ENCODE measurements around the gene WDR82. TPM values are rescaled to one million over a fixed set of nuclear protein-coding genes. Genes with fewer than 3 reads are reported as not detected.
A peak's percentile ranks its signal among the peaks of the same experiment; 100 is the strongest.

Gene WDR82
- total and polyA plus RNA-seq, 2 of the 4 experiments (the other 2 are of a cell fraction), result 38.1 to 68.1 TPM

- Histone ChIP-seq H3K27ac (ENCODE audit: insufficient read depth, low read length) (no peak overlapping the region), H3K4me3 (ENCODE audit: insufficient read depth, low read depth, low read length) (no peak overlapping the region), H3K23ac (ENCODE audit: low read depth, low read length) (no peak overlapping the region), H4K5ac (ENCODE audit: low read depth, low read length) (no peak overlapping the region), H2AK5ac (ENCODE audit: low read depth, low read length) (no peak overlapping the region), H3K18ac (ENCODE audit: low read depth, low read length) (no peak overlapping the region), H3K56ac (ENCODE audit: extremely low read depth, insufficient read depth, low read length) (no peak overlapping the region), H2AFZ (replicated peaks; ENCODE audit: low read length, poor library complexity) (no peak overlapping the region), H4K20me1 (ENCODE audit: insufficient read depth, low read length) (no peaks in the 10 kb centered on the region), H2BK5ac (ENCODE audit: low read depth, low read length, poor library complexity, severe bottlenecking) (no peak overlapping the region), H2BK15ac (ENCODE audit: low read depth, low read length) (no peak overlapping the region), H3K9me1 (ENCODE audit: insufficient read depth, low read length) (peaks cover 18% of the 10 kb centered on the region), H3K36me3 (ENCODE audit: control insufficient read depth, insufficient read depth, low read length) (peaks cover 14% of the 10 kb centered on the region; the same call in 1 of the 2 replicates), H3K79me1 (ENCODE audit: low read depth in 1 of 2, low read length in 2 of 2) (peaks cover 19 to 33% of the 10 kb centered on the region in 2 experiments), H3K4me1 (ENCODE audit: control insufficient read depth, insufficient read depth, low read length) (peaks cover 6% of the 10 kb centered on the region), H2AK9ac (replicated peaks; ENCODE audit: low read depth, low read length, poor library complexity) (peak overlapping the region; percentile 23), H3K4me2 (ENCODE audit: low read depth, low read length) (no peak overlapping the region), H3K9me3 (ENCODE audit: control insufficient read depth, insufficient read depth, low read length) (no peaks in the 10 kb centered on the region), H2BK20ac (ENCODE audit: low read depth, low read length) (no peak overlapping the region), H4K91ac (ENCODE audit: insufficient read depth, low read depth, low read length) (no peak overlapping the region), H3K4ac (ENCODE audit: low read depth, low read length) (no peak overlapping the region), H3K9ac (ENCODE audit: low read depth, low read length) (no peak overlapping the region), H4K8ac (ENCODE audit: low read depth in 2 of 2, low read length in 2 of 2) (no peak overlapping the region), H3K14ac (replicated peaks; ENCODE audit: low read depth, low read length) (no peak overlapping the region), H3K27me3 (ENCODE audit: control insufficient read depth, insufficient read depth, low read length) (no peaks in the 10 kb centered on the region), H2BK120ac (ENCODE audit: low read depth, low read length) (no peak overlapping the region)
- no TSS peak for BruUV-seq (replicated peaks)
- WGBS, 2 experiments (ENCODE audit: extremely low coverage in 2 of 2, insufficient read length in 1 of 2), result 80% methylated on average over 9 of the region's 15 CpGs; no CpG with 5 or more reads in 1 of the 2 experiments
- no peak for TF ChIP-seq POLR2A (IDR thresholded peaks at IDR 0.05; ENCODE audit: low read depth, low read length)
- no peak for TF ChIP-seq MAFK (IDR thresholded peaks at IDR 0.05; ENCODE audit: low read depth, low read length)
- TF ChIP-seq ELK1 (IDR thresholded peaks at IDR 0.05; ENCODE audit: borderline replicate concordance, low read depth, low read length), result no peak
- TF ChIP-seq RFX5 (IDR thresholded peaks at IDR 0.05; ENCODE audit: low read depth, low read length), result no peak
- TF ChIP-seq FOS (IDR thresholded peaks at IDR 0.05; ENCODE audit: low read depth, low read length), result no peak
- no peak for TF ChIP-seq BHLHE40 (IDR thresholded peaks at IDR 0.05; ENCODE audit: low read depth, low read length)
- no peak for TF ChIP-seq MAZ (IDR thresholded peaks at IDR 0.05; ENCODE audit: borderline replicate concordance, low read depth, low read length)
- DNase-seq (no peak), ATAC-seq (ENCODE audit: low read depth) (no peak)
- intact Hi-C loops (cut with micrococcal nuclease) (loop anchor here (5.0 kb wide), 1 partner anchor 97 kb away; no protein-coding TSS in a partner anchor), dilution Hi-C loops (cut with HindIII; ENCODE audit: low sequenced_read_pairs, unreplicated experiment) (no loop called here), in situ Hi-C loops (cut with MboI; ENCODE audit: low sequenced_read_pairs) (loop anchor here (5.0 kb wide), 1 partner anchor 52 kb away; no protein-coding TSS in a partner anchor)
- CTCF ChIA-PET, result interaction anchor here (0.5 to 1.3 kb wide), 3 partner anchors 10 to 50 kb away, joined by 3 to 6 read pairs (median 5); no protein-coding TSS in a partner anchor
- POLR2A ChIA-PET (ENCODE audit: unreplicated experiment), result interaction anchor here (0.6 kb wide), 1 partner anchor 20 kb away, joined by 3 read pairs; no protein-coding TSS in a partner anchor
Observed at GRCh38 chr3:52289747-52290595, 11.5 kb upstream of the WDR82 start.

Measured in IMR-90 (cell line).